Stimulated activated memory B cell treated with anti-CD40 and anti-IgM and Interleukin-4, amounts not matched to agents 10 μg/mL and 1 μg/mL and 100 μg/mL, for 72 hours (primary cell): ENCODE measurements around the gene PSMB2.

ENCODE experiments used
- ATAC-seq: fragments of 150-1000 bp; cut with Tn5 transposase; 2 replicates; pipeline ENCODE4 v1.10.0; 2021
- H3K27ac Mint-ChIP-seq: one replicate; pipeline ENCODE4 v1.8.0; 2022; ENCODE audit warnings: mild to moderate bottlenecking, mixed read lengths
- H3K27me3 Mint-ChIP-seq: one replicate; pipeline ENCODE4 v1.8.0; 2022; ENCODE audit warnings: mixed read lengths
- H3K36me3 Mint-ChIP-seq: one replicate; pipeline ENCODE4 v1.8.0; 2022; ENCODE audit warnings: mixed read lengths
- H3K4me1 Mint-ChIP-seq: one replicate; pipeline ENCODE4 v1.8.0; 2022; ENCODE audit warnings: mixed read lengths
- H3K4me3 Mint-ChIP-seq: one replicate; pipeline ENCODE4 v1.8.0; 2022; ENCODE audit warnings: mild to moderate bottlenecking, moderate library complexity, mixed read lengths
- H3K9me3 Mint-ChIP-seq: one replicate; pipeline ENCODE4 v1.8.0; 2022; ENCODE audit warnings: mixed read lengths

The PSMB2 gene

DNA sequence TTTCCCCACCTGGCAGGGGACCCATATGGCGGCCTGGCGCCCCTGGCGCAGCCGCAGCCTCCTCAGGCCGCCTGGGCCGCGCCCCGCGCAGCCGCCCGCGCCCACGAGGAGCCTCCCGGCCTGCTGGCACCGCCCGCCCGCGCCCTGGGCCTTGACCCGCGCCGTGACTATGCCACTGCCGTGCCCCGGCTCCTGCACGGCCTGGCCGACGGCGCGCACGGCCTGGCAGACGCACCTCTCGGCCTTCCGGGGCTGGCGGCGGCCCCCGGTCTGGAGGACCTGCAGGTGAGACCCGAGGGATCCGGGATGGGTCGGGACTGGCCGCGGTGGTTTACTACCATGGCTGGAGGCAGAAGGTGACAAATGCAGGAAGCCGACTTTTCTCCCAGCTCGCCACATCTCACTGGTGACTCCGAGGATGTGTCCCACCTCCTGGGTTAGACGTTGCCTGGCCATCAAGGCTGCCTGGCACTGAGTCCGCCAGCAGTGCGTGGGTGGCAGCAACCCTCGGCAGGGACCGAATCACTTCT lies 67.1 kb downstream of the PSMB2 start:
- peak; percentile 14 for ATAC-seq
- Mint-ChIP-seq H3K4me3 (no peak overlapping the region), H3K4me1 (peaks cover 21% of the 10 kb centered on the region), H3K27me3 (peaks cover 17% of the 10 kb centered on the region), H3K9me3 (no peaks in the 10 kb centered on the region), H3K36me3 (no peaks in the 10 kb centered on the region), H3K27ac (no peak overlapping the region)

DNA sequence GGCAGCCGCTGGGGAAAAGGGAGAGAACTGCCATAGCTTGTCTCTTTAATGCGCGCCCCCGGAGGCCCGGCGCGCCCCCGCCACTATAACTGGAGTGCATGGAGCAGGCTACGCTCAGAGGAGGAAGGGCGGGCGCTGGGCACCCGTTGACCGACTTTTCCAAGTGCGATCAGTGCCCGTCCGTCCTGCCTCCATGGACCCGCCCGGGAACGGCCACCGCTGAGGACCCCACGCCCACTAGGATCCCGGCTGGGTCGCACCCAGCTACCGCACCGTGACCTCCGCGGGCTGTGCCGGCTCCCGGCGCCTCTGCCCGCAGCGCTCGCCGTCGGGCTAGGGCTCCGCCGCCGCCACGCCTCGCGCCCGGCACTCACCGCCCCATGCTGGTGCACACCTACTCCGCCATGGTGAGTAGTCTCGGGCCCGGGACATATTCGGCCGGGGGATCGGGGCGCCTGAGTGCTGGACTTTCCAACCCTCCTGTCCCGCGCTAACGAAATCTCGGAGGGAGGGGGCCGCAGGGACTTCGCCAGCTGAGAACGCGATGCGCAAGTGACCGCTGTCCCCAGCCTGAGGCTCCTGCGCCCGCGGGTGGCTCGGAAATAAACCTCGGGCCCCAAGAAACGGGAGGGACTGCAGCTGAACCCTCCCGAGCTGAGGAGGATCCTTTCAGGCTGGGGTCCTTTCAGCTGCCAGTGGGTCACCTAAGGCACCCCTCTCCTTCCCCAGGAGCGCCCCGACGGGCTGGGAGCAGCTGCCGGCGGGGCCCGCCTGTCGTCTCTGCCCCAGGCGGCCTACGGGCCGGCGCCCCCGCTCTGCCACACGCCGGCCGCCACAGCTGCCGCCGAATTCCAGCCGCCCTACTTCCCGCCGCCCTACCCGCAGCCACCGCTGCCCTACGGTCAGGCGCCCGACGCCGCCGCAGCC lies 67.9 kb downstream of the PSMB2 start, which contains the start of gene TFAP2E:
Gene TFAP2E (plus strand): TSS at position 117 of the 927 bp plus-strand sequence. CDS start 264 bp downstream, at position 381.
- peak; percentile 35 for ATAC-seq
- Mint-ChIP-seq H3K9me3 (no peaks in the 10 kb centered on the region), H3K27ac (no peak within 1 kb of the TSS), H3K36me3 (no peaks in the 10 kb centered on the region), H3K4me1 (peaks cover 24% of the 10 kb centered on the region), H3K27me3 (peaks cover 17% of the 10 kb centered on the region), H3K4me3 (no peak within 1 kb of the TSS)

DNA sequence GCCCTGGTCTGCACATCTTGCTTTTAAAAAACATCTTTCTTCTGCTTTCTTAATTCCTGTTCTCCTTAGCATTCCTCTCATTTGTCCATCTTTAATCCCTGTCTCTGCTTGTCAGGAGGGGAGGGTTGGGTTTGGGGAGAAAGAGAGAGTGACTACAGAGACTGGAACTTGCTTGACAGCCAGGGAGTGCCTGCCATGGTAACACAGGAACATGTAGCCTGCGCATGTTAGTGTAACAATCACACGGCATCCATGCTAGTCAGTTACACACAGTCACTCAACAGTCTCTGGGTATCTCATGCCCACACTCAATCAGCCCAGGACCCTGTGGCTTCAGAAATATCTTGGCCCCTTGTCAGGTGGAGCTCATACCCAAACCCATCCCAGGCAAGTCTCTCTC lies 69.0 kb downstream of the PSMB2 start:
- peaks cover 17% of the 10 kb centered on the region for H3K27me3 Mint-ChIP-seq
- H3K36me3 Mint-ChIP-seq: peaks cover under 1% of the 10 kb centered on the region
- H3K9me3 Mint-ChIP-seq: no peaks in the 10 kb centered on the region
- ATAC-seq: no peak
- no peak overlapping the region for H3K4me3 Mint-ChIP-seq
- H3K27ac Mint-ChIP-seq: no peak overlapping the region
- peaks cover 17% of the 10 kb centered on the region for H3K4me1 Mint-ChIP-seq

GRCh38 chr1:35571263-35571662 lies 70.1 kb downstream of the PSMB2 start:
- no peaks in the 10 kb centered on the region for H3K9me3 Mint-ChIP-seq
- peaks cover 11% of the 10 kb centered on the region for H3K4me1 Mint-ChIP-seq
- no peak overlapping the region for H3K4me3 Mint-ChIP-seq
- no peak for ATAC-seq
- peaks cover 10% of the 10 kb centered on the region for H3K36me3 Mint-ChIP-seq
- no peak overlapping the region for H3K27ac Mint-ChIP-seq
- peaks cover 17% of the 10 kb centered on the region for H3K27me3 Mint-ChIP-seq

DNA sequence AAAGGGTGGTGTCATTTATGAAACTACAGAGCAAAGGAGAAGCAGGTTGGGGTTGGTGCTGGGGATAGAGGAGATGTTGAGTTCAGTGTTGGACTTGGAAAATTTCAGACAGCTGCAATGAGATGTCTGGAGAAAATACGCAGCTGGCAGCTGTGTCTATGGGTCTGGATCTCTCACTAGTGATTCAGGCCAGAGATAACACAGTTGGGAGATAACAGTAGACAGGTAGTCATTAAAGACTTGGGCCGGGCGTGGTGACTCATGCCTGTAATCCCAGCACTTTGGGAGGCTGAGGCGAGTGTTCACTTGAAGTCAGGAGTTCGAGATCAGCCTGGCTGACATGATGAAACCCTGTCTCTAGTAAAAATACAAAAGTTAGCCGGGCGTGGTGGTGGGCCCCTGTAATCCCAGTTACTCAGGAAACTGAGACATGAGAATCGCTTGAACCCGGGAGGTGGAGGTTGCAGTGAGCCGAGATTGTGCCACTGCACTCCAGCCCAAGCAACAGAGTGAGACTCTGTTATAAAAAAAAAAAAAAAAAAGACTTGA lies 70.7 kb downstream of the PSMB2 start:
- Mint-ChIP-seq H3K36me3 (peaks cover 10% of the 10 kb centered on the region), H3K27ac (no peak overlapping the region), H3K4me1 (peaks cover 10% of the 10 kb centered on the region), H3K9me3 (no peaks in the 10 kb centered on the region), H3K4me3 (no peak overlapping the region), H3K27me3 (peaks cover 14% of the 10 kb centered on the region)
- ATAC-seq: no peak

- H3K4me3 Mint-ChIP-seq: no peak overlapping the region
- H3K27ac Mint-ChIP-seq: no peak overlapping the region
- H3K4me1 Mint-ChIP-seq: peaks cover 11% of the 10 kb centered on the region
- peaks cover 10% of the 10 kb centered on the region for H3K36me3 Mint-ChIP-seq
- no peaks in the 10 kb centered on the region for H3K9me3 Mint-ChIP-seq
- peaks cover 7% of the 10 kb centered on the region for H3K27me3 Mint-ChIP-seq
- no peak for ATAC-seq
These were observed 71.4 kb downstream of the PSMB2 start for GRCh38 chr1:35569936-35570335.

- Mint-ChIP-seq H3K36me3 (peaks cover 20% of the 10 kb centered on the region), H3K4me1 (peaks cover 20% of the 10 kb centered on the region), H3K4me3 (no peak overlapping the region), H3K27me3 (no peaks in the 10 kb centered on the region), H3K9me3 (no peaks in the 10 kb centered on the region), H3K27ac (no peak overlapping the region)
- ATAC-seq: peak; percentile 68
These were observed 72.3 kb downstream of the PSMB2 start for GRCh38 chr1:35568975-35569395.

- Mint-ChIP-seq H3K36me3 (peaks cover 21% of the 10 kb centered on the region), H3K4me1 (peaks cover 20% of the 10 kb centered on the region), H3K27me3 (no peaks in the 10 kb centered on the region), H3K9me3 (no peaks in the 10 kb centered on the region), H3K27ac (no peak overlapping the region), H3K4me3 (no peak overlapping the region)
- no peak for ATAC-seq
These were observed 73.3 kb downstream of the PSMB2 start for GRCh38 chr1:35567947-35568558.

DNA sequence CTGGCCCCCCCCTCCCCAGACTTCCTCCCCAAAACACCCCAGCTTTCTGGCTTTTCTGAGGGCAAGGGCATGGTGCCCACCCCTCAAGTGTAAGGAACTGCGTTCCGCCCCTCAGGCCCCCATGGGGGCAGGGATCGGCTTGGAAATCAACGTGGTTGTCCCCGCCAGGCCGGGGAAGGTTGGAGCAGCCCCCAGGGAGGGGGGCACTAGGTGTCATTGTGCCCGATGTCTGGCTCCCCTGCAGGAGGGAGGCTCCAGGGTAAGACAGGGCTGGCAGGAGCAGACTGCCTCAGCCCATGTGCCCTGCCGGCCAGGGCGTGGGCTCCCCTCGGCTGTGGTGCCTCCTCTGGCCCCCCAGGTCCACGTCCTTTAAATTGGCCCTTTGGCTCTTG lies 75.6 kb downstream of the PSMB2 start:
- Mint-ChIP-seq H3K36me3 (peaks cover 21% of the 10 kb centered on the region), H3K4me3 (no peak overlapping the region), H3K27me3 (no peaks in the 10 kb centered on the region), H3K9me3 (no peaks in the 10 kb centered on the region), H3K4me1 (peaks cover 36% of the 10 kb centered on the region), H3K27ac (no peak overlapping the region)
- no peak for ATAC-seq

DNA sequence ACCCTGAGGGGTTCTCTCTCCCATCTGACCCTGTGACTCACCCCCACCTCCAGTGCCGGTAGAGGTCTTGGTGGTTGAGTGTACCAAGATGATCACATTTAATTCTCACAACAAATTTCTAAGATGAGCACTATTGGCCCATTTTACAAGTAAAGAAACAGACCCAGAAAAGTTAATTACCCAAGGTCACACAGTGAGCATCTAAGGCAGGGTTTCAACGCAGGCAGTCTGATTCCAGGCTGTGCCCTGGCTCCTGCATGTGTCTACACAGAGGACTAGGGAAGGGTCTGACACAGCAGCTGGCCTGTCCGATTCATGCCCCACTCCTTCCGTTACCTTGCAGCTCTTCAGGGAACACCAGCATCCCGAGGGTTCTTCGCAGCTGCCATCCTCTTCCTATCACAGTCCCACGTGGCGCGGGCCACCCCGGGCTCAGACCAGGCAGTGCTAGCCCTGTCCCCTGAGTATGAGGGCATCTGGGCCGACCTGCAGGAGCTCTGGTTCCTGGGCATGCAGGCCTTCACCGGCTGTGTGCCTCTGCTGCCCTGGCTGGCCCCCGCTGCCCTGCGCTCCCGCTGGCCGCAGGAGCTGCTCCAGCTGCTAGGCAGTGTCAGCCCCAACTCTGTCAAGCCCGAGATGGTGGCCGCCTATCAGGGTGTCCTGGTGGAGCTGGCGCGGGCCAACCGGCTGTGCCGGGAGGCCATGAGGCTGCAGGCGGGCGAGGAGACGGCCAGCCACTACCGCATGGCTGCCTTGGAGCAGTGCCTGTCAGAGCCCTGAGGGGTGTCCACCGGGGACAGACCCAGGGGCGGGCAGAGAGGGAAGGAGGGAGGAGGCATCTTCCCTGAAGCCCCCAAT lies 76.2 kb downstream of the PSMB2 start:
- H3K27me3 Mint-ChIP-seq: no peaks in the 10 kb centered on the region
- ATAC-seq: no peak
- no peak overlapping the region for H3K27ac Mint-ChIP-seq
- H3K36me3 Mint-ChIP-seq: peaks cover 21% of the 10 kb centered on the region
- H3K9me3 Mint-ChIP-seq: no peaks in the 10 kb centered on the region
- H3K4me3 Mint-ChIP-seq: no peak overlapping the region
- H3K4me1 Mint-ChIP-seq: peaks cover 37% of the 10 kb centered on the region

- Mint-ChIP-seq H3K36me3 (peaks cover 21% of the 10 kb centered on the region), H3K4me3 (no peak overlapping the region), H3K27ac (no peak overlapping the region), H3K9me3 (no peaks in the 10 kb centered on the region), H3K4me1 (peaks cover 42% of the 10 kb centered on the region), H3K27me3 (no peaks in the 10 kb centered on the region)
- ATAC-seq: peak; percentile 67
These were observed 77.1 kb downstream of the PSMB2 start for GRCh38 chr1:35564037-35564883.

GRCh38 chr1:35563166-35563565 lies 78.2 kb downstream of the PSMB2 start:
- peaks cover 43% of the 10 kb centered on the region for H3K4me1 Mint-ChIP-seq
- H3K27me3 Mint-ChIP-seq: no peaks in the 10 kb centered on the region
- ATAC-seq: no peak
- no peak overlapping the region for H3K27ac Mint-ChIP-seq
- H3K4me3 Mint-ChIP-seq: no peak overlapping the region
- peaks cover 21% of the 10 kb centered on the region for H3K36me3 Mint-ChIP-seq
- no peaks in the 10 kb centered on the region for H3K9me3 Mint-ChIP-seq

GRCh38 chr1:35561972-35562680 lies 79.2 kb downstream of the PSMB2 start:
- H3K4me3 Mint-ChIP-seq: no peak overlapping the region
- H3K9me3 Mint-ChIP-seq: no peaks in the 10 kb centered on the region
- no peak for ATAC-seq
- H3K36me3 Mint-ChIP-seq: peaks cover 19% of the 10 kb centered on the region
- peaks cover 45% of the 10 kb centered on the region for H3K4me1 Mint-ChIP-seq
- no peak overlapping the region for H3K27ac Mint-ChIP-seq
- no peaks in the 10 kb centered on the region for H3K27me3 Mint-ChIP-seq
